ENCODE data around the gene NPSR1. TPM values are rescaled to one million over a fixed set of nuclear protein-coding genes. Genes with fewer than 3 reads are reported as not detected.

The NPSR1 gene
- total and polyA plus RNA-seq, 4 experiments from 2014 or later = not detected

DNA sequence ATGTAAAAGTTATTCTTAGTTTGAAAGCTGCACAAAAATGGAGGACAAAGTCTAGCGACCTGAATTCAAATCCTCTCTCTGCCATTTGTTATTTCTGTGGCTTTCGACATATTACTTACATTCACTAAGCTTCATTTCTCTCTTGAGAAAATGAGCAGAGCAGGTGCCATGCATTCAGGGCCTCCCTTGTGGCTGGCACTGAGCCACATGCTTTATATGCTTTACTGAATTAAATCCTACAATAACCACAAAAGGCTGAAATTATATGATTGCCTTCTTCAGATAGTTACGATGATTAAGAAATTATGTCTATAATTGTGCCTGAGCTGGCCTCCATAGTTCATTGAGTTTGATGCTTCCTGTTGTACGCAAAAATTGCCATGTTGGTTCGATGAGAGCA is 98.7 kb downstream of the NPSR1 start:
- DNase-seq = no peak
- no peaks in the 10 kb centered on the region for H3K36me3 Mint-ChIP-seq
- intact Hi-C loops (cut with micrococcal nuclease) = no loop called here
- H3K27me3 Mint-ChIP-seq = peaks cover 0 to 8% of the 10 kb centered on the region in 2 donors
- no peaks in the 10 kb centered on the region for H3K36me3 ChIP-seq (ENCODE audit: insufficient read depth, low read length)
- H3K4me3 Mint-ChIP-seq = no peak overlapping the region
- H3K27me3 ChIP-seq (ENCODE audit: insufficient read depth, low read length) = no peaks in the 10 kb centered on the region
- CTCF ChIA-PET (ENCODE audit: partially characterized antibody) = no interaction called here
- H3K27ac ChIP-seq (ENCODE audit: low read depth, low read length) = no peak overlapping the region
- H3K27ac Mint-ChIP-seq = no peak overlapping the region
- no peaks in the 10 kb centered on the region for H3K9me3 ChIP-seq (ENCODE audit: control insufficient read depth in 1 of 2, low read length in 2 of 2)
- H3K9me3 Mint-ChIP-seq = peaks cover 0 to 2% (median 0%) of the 10 kb centered on the region in 8 donors
- H3K4me1 Mint-ChIP-seq = peaks cover 0 to 3% (median 0%) of the 10 kb centered on the region in 4 donors
- H3K4me3 ChIP-seq (ENCODE audit: low read length in 2 of 2) = no peak overlapping the region
- H3K4me1 ChIP-seq (ENCODE audit: insufficient read depth, low read length) = no peaks in the 10 kb centered on the region
- POLR2A ChIA-PET (ENCODE audit: partially characterized antibody) = no interaction called here

DNA sequence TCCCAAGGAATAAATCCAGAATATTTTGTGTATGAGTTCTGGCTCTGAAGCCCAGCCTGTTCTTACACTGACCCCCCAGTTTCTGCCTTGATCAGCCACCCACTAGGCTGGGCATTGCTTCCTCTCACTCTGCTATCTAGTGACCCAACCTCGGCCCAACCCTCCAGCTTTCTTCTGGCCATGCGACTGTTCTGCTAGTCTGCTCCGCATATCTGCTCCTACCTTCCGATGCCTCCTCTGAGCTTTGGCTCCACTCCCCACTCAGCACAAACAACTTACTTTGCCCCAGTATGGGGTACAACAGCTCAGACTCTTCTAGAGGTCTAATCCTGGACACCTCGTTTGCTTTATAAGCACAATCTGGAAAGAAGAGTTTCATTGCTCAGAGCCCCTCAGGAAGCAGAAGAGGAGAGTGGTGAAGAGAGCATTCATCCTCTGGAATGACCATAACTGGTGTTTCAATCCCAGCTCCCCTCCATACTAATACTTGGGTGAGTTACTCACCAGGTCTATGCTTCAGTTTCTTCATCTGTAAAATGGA is 99.6 kb downstream of the NPSR1 start:
- CTCF ChIA-PET (ENCODE audit: partially characterized antibody) = interaction anchor here (1.0 kb wide), 1 partner anchor 10 kb away, joined by 3 read pairs; no protein-coding TSS in a partner anchor
- DNase-seq = no peak
- H3K4me1 Mint-ChIP-seq = peaks cover 0 to 3% (median 0%) of the 10 kb centered on the region in 4 donors
- H3K4me3 Mint-ChIP-seq = no peak overlapping the region
- peaks cover 0 to 8% of the 10 kb centered on the region in 2 donors for H3K27me3 Mint-ChIP-seq
- Histone ChIP-seq H3K9me3 (ENCODE audit: control insufficient read depth in 1 of 2, low read length in 2 of 2) (no peaks in the 10 kb centered on the region), H3K36me3 (ENCODE audit: insufficient read depth, low read length) (no peaks in the 10 kb centered on the region), H3K27me3 (ENCODE audit: insufficient read depth, low read length) (no peaks in the 10 kb centered on the region), H3K27ac (ENCODE audit: low read depth, low read length) (no peak overlapping the region), H3K4me3 (ENCODE audit: low read length in 2 of 2) (no peak overlapping the region), H3K4me1 (ENCODE audit: insufficient read depth, low read length) (no peaks in the 10 kb centered on the region)
- peaks cover 0 to 2% (median 0%) of the 10 kb centered on the region in 8 donors for H3K9me3 Mint-ChIP-seq
- H3K27ac Mint-ChIP-seq = no peak overlapping the region
- intact Hi-C loops (cut with micrococcal nuclease) = no loop called here
- POLR2A ChIA-PET (ENCODE audit: partially characterized antibody) = no interaction called here
- H3K36me3 Mint-ChIP-seq = no peaks in the 10 kb centered on the region

DNA sequence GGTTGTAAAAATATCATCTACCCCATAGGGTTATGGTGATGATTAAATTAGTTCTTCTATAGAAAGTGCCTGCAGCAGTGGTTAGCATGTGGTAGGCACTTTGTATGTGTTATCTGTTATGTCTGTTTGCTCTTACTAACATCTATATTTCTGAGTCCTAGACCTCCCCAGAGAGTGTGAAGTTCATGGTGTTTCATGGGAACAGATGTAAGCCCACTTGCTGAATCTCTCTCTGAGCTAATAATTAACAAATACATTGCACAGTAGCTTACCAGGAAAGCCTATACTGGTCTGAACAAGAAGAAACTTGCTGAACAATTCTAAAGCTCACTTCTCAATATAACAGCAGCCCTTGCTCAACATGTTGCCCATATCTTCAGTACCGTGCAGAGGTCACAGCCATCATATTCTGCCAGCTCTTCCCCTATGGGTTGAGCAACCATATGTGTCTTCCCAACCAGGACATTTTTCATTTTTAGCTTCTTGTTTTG is 100.1 kb downstream of the NPSR1 start:
- no peak overlapping the region for H3K4me3 ChIP-seq (ENCODE audit: low read length in 2 of 2)
- CTCF ChIA-PET (ENCODE audit: partially characterized antibody) = interaction anchor here (1.0 kb wide), 1 partner anchor 11 kb away, joined by 3 read pairs; no protein-coding TSS in a partner anchor
- no peak for DNase-seq
- no peak overlapping the region for H3K27ac ChIP-seq (ENCODE audit: low read depth, low read length)
- Mint-ChIP-seq H3K27me3 (peaks cover under 1 to 8% of the 10 kb centered on the region in 2 donors), H3K36me3 (no peaks in the 10 kb centered on the region), H3K4me1 (peaks cover 0 to 3% (median 0%) of the 10 kb centered on the region in 4 donors), H3K9me3 (peaks cover 0 to under 1% (median 0%) of the 10 kb centered on the region in 8 donors), H3K27ac (no peak overlapping the region), H3K4me3 (no peak overlapping the region)
- H3K36me3 ChIP-seq (ENCODE audit: insufficient read depth, low read length) = no peaks in the 10 kb centered on the region
- H3K9me3 ChIP-seq (ENCODE audit: control insufficient read depth in 1 of 2, low read length in 2 of 2) = no peaks in the 10 kb centered on the region
- no peaks in the 10 kb centered on the region for H3K27me3 ChIP-seq (ENCODE audit: insufficient read depth, low read length)
- no peaks in the 10 kb centered on the region for H3K4me1 ChIP-seq (ENCODE audit: insufficient read depth, low read length)
- intact Hi-C loops (cut with micrococcal nuclease) = no loop called here
- POLR2A ChIA-PET (ENCODE audit: partially characterized antibody) = no interaction called here

DNA sequence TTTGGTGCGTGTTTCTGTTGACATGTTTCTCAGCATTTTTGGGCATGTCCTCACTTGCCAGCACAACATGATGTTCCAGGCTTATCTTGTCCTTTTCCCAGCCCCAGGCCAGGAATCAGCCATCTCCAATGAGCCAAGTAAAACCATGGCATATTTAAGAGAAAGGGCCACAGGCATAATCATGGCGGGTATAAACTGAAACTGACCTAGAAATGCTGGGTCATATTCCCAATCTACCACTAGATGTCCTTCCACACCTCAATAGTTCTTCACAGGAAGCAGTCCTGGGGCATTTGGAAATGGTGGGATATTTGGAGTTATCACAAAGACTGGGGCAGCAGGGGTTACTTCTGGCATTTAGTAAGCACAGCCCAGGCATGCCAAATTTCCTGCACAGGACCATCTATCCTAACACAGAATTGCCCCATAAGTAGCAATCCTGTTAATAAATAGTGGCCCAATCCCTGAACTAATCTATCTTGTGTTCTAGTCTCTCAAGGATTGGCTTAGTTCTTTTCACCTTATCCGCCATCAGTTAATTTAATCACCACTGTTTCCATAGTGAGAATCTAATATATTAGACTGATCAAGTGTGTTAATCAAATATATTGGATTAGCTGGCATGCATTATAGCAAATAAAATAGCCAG is 101.6 kb downstream of the NPSR1 start:
- H3K9me3 ChIP-seq (ENCODE audit: control insufficient read depth in 1 of 2, low read length in 2 of 2) = no peaks in the 10 kb centered on the region
- intact Hi-C loops (cut with micrococcal nuclease) = no loop called here
- no peak overlapping the region for H3K27ac ChIP-seq (ENCODE audit: low read depth, low read length)
- no peaks in the 10 kb centered on the region for H3K27me3 ChIP-seq (ENCODE audit: insufficient read depth, low read length)
- Mint-ChIP-seq H3K27me3 (peaks cover 4 to 10% of the 10 kb centered on the region in 2 donors), H3K27ac (no peak overlapping the region), H3K4me3 (no peak overlapping the region), H3K36me3 (no peaks in the 10 kb centered on the region), H3K9me3 (peaks cover 0 to 2% (median 0%) of the 10 kb centered on the region in 8 donors), H3K4me1 (peaks cover 0 to 3% (median 0%) of the 10 kb centered on the region in 4 donors)
- H3K4me3 ChIP-seq (ENCODE audit: low read length in 2 of 2) = no peak overlapping the region
- POLR2A ChIA-PET (ENCODE audit: partially characterized antibody) = no interaction called here
- H3K36me3 ChIP-seq (ENCODE audit: insufficient read depth, low read length) = no peaks in the 10 kb centered on the region
- no peaks in the 10 kb centered on the region for H3K4me1 ChIP-seq (ENCODE audit: insufficient read depth, low read length)
- peak in 1 of 5 donors; percentile 0 for DNase-seq
- CTCF ChIA-PET (ENCODE audit: partially characterized antibody) = no interaction called here

DNA sequence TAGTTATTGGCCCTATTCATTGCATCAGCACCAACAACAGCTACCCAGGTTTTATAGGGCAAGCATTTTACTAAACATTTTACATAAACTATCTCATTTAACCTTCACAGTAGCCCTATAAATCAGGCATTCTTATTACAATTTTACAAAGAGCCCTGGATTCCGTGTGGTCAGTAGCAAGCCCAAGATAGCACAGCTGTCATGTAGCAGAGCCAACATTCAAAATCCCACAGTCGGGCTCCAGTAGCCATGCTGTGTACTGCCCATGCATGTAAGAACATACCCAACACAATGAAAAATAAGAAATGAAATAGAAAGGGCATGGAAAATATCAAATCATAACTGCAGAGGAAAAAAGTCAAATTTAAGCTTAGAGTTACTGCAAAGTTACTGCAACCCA is 102.3 kb downstream of the NPSR1 start:
- no peaks in the 10 kb centered on the region for H3K36me3 Mint-ChIP-seq
- H3K4me1 Mint-ChIP-seq = peaks cover 0 to 3% (median 0%) of the 10 kb centered on the region in 4 donors
- H3K9me3 ChIP-seq (ENCODE audit: control insufficient read depth in 1 of 2, low read length in 2 of 2) = no peaks in the 10 kb centered on the region
- H3K4me3 Mint-ChIP-seq = no peak overlapping the region
- H3K27me3 ChIP-seq (ENCODE audit: insufficient read depth, low read length) = no peaks in the 10 kb centered on the region
- H3K27me3 Mint-ChIP-seq = peaks cover 6 to 10% of the 10 kb centered on the region in 2 donors
- no peaks in the 10 kb centered on the region for H3K4me1 ChIP-seq (ENCODE audit: insufficient read depth, low read length)
- H3K4me3 ChIP-seq (ENCODE audit: low read length in 2 of 2) = no peak overlapping the region
- DNase-seq = no peak
- H3K27ac Mint-ChIP-seq = no peak overlapping the region
- H3K27ac ChIP-seq (ENCODE audit: low read depth, low read length) = no peak overlapping the region
- CTCF ChIA-PET (ENCODE audit: partially characterized antibody) = no interaction called here
- intact Hi-C loops (cut with micrococcal nuclease) = no loop called here
- POLR2A ChIA-PET (ENCODE audit: partially characterized antibody) = no interaction called here
- peaks cover 0 to 2% (median 0%) of the 10 kb centered on the region in 8 donors for H3K9me3 Mint-ChIP-seq
- H3K36me3 ChIP-seq (ENCODE audit: insufficient read depth, low read length) = no peaks in the 10 kb centered on the region

DNA sequence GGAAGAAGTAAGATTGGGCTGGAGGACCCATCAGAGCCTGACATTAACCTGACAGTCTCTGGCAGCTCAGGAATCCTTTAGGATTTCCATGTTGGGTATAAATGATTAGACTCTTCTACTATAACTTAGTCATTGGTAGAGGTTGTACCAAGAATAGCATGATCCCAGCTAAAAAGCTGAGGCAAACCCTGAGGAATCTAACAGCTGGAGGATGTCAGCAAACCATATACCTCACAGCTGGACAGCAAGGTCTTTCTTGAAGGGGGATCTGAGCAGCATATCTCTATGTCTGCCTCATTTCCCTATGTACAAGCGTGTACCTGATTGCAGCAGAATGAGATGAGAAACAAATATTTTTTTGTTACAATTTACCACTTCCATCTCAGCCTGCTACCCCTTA is 103.2 kb downstream of the NPSR1 start:
- no peaks in the 10 kb centered on the region for H3K27me3 ChIP-seq (ENCODE audit: insufficient read depth, low read length)
- intact Hi-C loops (cut with micrococcal nuclease) = no loop called here
- Mint-ChIP-seq H3K27me3 (peaks cover 6 to 10% of the 10 kb centered on the region in 2 donors), H3K36me3 (no peaks in the 10 kb centered on the region), H3K4me3 (no peak overlapping the region), H3K27ac (no peak overlapping the region), H3K4me1 (peaks cover 0 to 3% (median 0%) of the 10 kb centered on the region in 4 donors), H3K9me3 (peaks cover 0 to 2% (median 0%) of the 10 kb centered on the region in 8 donors)
- no peak overlapping the region for H3K4me3 ChIP-seq (ENCODE audit: low read length in 2 of 2)
- CTCF ChIA-PET (ENCODE audit: partially characterized antibody) = no interaction called here
- DNase-seq = no peak
- H3K4me1 ChIP-seq (ENCODE audit: insufficient read depth, low read length) = no peaks in the 10 kb centered on the region
- no peaks in the 10 kb centered on the region for H3K36me3 ChIP-seq (ENCODE audit: insufficient read depth, low read length)
- H3K9me3 ChIP-seq (ENCODE audit: control insufficient read depth in 1 of 2, low read length in 2 of 2) = no peaks in the 10 kb centered on the region
- no peak overlapping the region for H3K27ac ChIP-seq (ENCODE audit: low read depth, low read length)
- POLR2A ChIA-PET (ENCODE audit: partially characterized antibody) = no interaction called here

DNA sequence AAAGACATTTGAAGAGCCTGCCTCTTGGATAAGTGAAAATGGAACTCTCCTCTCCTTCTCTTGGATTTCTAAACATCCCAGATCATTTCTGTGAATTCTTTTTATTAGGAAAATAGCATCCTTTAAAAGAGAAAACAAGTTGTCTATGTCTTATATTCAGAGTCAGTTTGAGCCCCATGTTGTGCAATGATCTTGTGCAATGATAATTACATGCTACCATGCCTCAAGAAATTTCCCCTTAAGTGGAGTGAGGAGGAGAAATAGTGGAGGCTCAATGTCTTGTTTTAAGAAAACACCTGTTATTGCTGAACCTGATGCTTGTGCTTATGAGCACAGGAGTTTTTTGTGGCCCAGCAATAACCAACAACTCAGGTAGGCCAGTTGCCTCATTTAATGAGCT is 103.6 kb downstream of the NPSR1 start:
- Histone ChIP-seq H3K4me3 (ENCODE audit: low read length in 2 of 2) (no peak overlapping the region), H3K4me1 (ENCODE audit: insufficient read depth, low read length) (no peaks in the 10 kb centered on the region), H3K27ac (ENCODE audit: low read depth, low read length) (no peak overlapping the region), H3K9me3 (ENCODE audit: control insufficient read depth in 1 of 2, low read length in 2 of 2) (no peaks in the 10 kb centered on the region), H3K36me3 (ENCODE audit: insufficient read depth, low read length) (no peaks in the 10 kb centered on the region), H3K27me3 (ENCODE audit: insufficient read depth, low read length) (no peaks in the 10 kb centered on the region)
- Mint-ChIP-seq H3K27ac (no peak overlapping the region), H3K36me3 (no peaks in the 10 kb centered on the region), H3K4me3 (no peak overlapping the region), H3K27me3 (peaks cover 6 to 10% of the 10 kb centered on the region in 2 donors), H3K4me1 (peaks cover 0 to 3% (median 0%) of the 10 kb centered on the region in 4 donors), H3K9me3 (peaks cover 0 to 2% (median 0%) of the 10 kb centered on the region in 8 donors)
- CTCF ChIA-PET (ENCODE audit: partially characterized antibody) = no interaction called here
- POLR2A ChIA-PET (ENCODE audit: partially characterized antibody) = no interaction called here
- intact Hi-C loops (cut with micrococcal nuclease) = no loop called here
- DNase-seq = no peak
